Measurements from ENCODE around the gene ZNF90. TPM values are rescaled to one million over a fixed set of nuclear protein-coding genes. Genes with fewer than 3 reads are reported as not detected.
"Not testable (repeated sequence)": the region's sequence is repeated elsewhere in the genome, so short reads cannot be mapped to it uniquely, and the experiment has no call there.

ZNF90 gene
- total and polyA plus RNA-seq, 2 donors from 2014 or later: 2.3 to 4.7 TPM

DNA sequence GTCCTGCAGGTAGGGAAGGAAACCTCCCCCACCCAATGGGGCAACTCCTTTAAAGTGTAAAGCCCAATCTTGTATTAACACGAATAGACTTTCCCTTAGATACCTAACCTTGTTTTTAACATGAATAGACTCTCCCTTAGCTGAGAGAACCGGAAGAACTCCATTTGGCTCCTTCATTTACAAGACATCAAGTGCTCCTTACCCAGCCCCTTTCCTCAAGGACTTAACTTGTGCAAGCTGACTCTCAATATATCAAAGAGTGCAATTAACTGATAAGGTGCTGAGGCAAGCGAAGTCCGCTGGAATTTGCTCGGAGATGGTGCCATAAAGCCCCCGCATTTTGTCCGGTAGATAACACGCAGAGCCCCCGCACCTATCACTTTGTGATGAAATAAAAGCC is 9.9 kb upstream of the ZNF90 start:
- TF ChIP-seq, protein P1, sequence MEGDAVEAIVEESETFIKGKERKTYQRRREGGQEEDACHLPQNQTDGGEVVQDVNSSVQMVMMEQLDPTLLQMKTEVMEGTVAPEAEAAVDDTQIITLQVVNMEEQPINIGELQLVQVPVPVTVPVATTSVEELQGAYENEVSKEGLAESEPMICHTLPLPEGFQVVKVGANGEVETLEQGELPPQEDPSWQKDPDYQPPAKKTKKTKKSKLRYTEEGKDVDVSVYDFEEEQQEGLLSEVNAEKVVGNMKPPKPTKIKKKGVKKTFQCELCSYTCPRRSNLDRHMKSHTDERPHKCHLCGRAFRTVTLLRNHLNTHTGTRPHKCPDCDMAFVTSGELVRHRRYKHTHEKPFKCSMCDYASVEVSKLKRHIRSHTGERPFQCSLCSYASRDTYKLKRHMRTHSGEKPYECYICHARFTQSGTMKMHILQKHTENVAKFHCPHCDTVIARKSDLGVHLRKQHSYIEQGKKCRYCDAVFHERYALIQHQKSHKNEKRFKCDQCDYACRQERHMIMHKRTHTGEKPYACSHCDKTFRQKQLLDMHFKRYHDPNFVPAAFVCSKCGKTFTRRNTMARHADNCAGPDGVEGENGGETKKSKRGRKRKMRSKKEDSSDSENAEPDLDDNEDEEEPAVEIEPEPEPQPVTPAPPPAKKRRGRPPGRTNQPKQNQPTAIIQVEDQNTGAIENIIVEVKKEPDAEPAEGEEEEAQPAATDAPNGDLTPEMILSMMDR (IDR thresholded peaks at IDR 0.05; ENCODE audit: borderline replicate concordance, extremely low read depth, insufficient read depth): no peak
- Histone ChIP-seq H3K4me1 (ENCODE audit: control insufficient read depth in 2 of 3, insufficient read depth in 2 of 3, low read depth in 1 of 3, low read length in 3 of 3) (no peaks in the 10 kb centered on the region), H3K36me3 (ENCODE audit: control insufficient read depth in 2 of 3, insufficient read depth in 3 of 3, low read length in 3 of 3) (no peaks in the 10 kb centered on the region), H3K9ac (ENCODE audit: low read length in 3 of 3) (no peak overlapping the region), H3K9me3 (ENCODE audit: control insufficient read depth in 2 of 3, insufficient read depth in 1 of 3, low read length in 3 of 3) (no peaks in the 10 kb centered on the region), H3K27ac (ENCODE audit: low read depth in 2 of 2, low read length in 2 of 2) (no peak overlapping the region), H3K4me3 (ENCODE audit: low read length in 3 of 3) (no peak overlapping the region), H3K27me3 (ENCODE audit: control insufficient read depth, insufficient read depth, low read length) (no peaks in the 10 kb centered on the region)
- intact Hi-C loops (cut with DNase I): no loop called here
- FAIRE-seq: no peak
- DNase-seq: peak in 2 of 5 donors; percentile 26 to 30

DNA sequence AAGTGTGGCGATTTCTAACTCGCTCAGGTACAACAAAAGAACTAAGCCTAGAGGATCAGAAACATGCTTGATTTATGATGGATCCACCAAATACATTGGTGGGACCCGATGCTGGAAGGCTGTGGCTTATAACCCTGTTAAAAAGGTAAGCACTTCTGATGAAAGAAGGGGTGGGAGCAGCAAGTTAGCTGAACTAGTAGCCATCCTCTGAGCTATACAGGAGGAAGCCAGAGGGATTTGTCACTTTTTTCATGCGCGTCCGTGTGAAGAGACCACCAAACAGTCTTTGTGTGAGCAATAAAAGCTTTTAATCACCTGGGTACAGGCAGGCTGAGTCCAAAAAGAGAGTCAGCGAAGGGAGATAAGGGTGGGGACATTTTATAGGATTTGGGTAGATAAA is 9.2 kb upstream of the ZNF90 start:
- H3K36me3 ChIP-seq (ENCODE audit: control insufficient read depth in 2 of 3, insufficient read depth in 3 of 3, low read length in 3 of 3); H3K4me1 ChIP-seq (ENCODE audit: control insufficient read depth in 2 of 3, insufficient read depth in 2 of 3, low read depth in 1 of 3, low read length in 3 of 3); H3K4me3 ChIP-seq (ENCODE audit: low read length in 3 of 3); H3K9ac ChIP-seq (ENCODE audit: low read length in 3 of 3); H3K27ac ChIP-seq (ENCODE audit: low read depth in 2 of 2, low read length in 2 of 2); H3K27me3 ChIP-seq (ENCODE audit: control insufficient read depth, insufficient read depth, low read length); H3K9me3 ChIP-seq (ENCODE audit: control insufficient read depth in 2 of 3, insufficient read depth in 1 of 3, low read length in 3 of 3); FAIRE-seq; intact Hi-C loops (cut with DNase I): not testable (repeated sequence)
- DNase-seq: peak in 1 of 5 donors; percentile 14

DNA sequence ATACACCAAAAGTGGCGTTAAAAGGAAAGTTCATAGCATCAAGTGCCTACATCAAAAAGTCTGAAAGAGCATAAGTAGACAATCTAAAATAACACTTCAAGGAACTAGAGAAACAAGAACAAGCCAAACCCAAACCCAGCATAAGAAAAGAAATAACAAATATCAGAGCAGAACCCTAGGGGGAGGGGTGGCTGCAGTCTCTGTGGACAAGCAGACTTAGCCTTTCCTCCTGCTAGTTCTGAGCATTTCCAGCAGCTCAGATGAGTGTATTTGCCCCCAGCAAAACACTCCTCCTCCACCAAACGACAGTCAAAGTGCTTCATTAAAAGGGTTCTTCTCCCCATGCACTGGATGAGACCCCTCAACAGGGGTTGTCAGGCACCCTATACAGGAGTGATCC is 7.1 kb upstream of the ZNF90 start:
- Histone ChIP-seq H3K9ac (ENCODE audit: low read length in 3 of 3) (no peak overlapping the region), H3K9me3 (ENCODE audit: control insufficient read depth in 2 of 3, insufficient read depth in 1 of 3, low read length in 3 of 3) (no peaks in the 10 kb centered on the region), H3K36me3 (ENCODE audit: control insufficient read depth in 2 of 3, insufficient read depth in 3 of 3, low read length in 3 of 3) (no peaks in the 10 kb centered on the region), H3K27me3 (ENCODE audit: control insufficient read depth, insufficient read depth, low read length) (no peaks in the 10 kb centered on the region), H3K4me3 (ENCODE audit: low read length in 3 of 3) (no peak overlapping the region), H3K27ac (ENCODE audit: low read depth in 2 of 2, low read length in 2 of 2) (no peak overlapping the region), H3K4me1 (ENCODE audit: control insufficient read depth in 2 of 3, insufficient read depth in 2 of 3, low read depth in 1 of 3, low read length in 3 of 3) (no peaks in the 10 kb centered on the region)
- DNase-seq (no peak), FAIRE-seq (no peak)
- intact Hi-C loops (cut with DNase I): no loop called here
- TF ChIP-seq, protein P1 (IDR thresholded peaks at IDR 0.05; ENCODE audit: borderline replicate concordance, extremely low read depth, insufficient read depth): no peak

DNA sequence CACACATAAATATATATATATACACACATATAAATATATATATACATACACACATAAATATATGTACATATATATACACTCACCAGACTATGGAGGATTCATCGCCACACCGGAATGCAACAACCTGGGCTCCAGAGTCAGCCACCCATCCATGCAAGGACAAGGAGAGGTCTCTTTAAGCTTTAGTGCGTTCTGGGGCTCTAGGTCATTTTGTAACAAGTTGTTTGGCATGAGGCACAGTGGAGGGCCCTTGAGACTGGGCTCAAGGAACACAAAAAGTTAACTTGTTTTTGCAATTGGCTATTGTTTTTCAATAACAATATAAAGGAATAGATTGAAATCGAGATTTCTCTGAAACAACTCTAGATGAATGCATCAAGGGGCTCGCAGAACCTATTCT is 4.9 kb upstream of the ZNF90 start:
- no peak for DNase-seq
- Histone ChIP-seq H3K4me3 (ENCODE audit: low read length in 3 of 3) (no peak overlapping the region), H3K9me3 (ENCODE audit: control insufficient read depth in 2 of 3, insufficient read depth in 1 of 3, low read length in 3 of 3) (no peaks in the 10 kb centered on the region), H3K27ac (ENCODE audit: low read depth in 2 of 2, low read length in 2 of 2) (no peak overlapping the region), H3K4me1 (ENCODE audit: control insufficient read depth in 2 of 3, insufficient read depth in 2 of 3, low read depth in 1 of 3, low read length in 3 of 3) (no peaks in the 10 kb centered on the region), H3K9ac (ENCODE audit: low read length in 3 of 3) (no peak overlapping the region), H3K36me3 (ENCODE audit: control insufficient read depth in 2 of 3, insufficient read depth in 3 of 3, low read length in 3 of 3) (no peaks in the 10 kb centered on the region), H3K27me3 (ENCODE audit: control insufficient read depth, insufficient read depth, low read length) (no peaks in the 10 kb centered on the region)
- TF ChIP-seq, protein P1 (IDR thresholded peaks at IDR 0.05; ENCODE audit: borderline replicate concordance, extremely low read depth, insufficient read depth): no peak
- intact Hi-C loops (cut with DNase I): no loop called here
- no peak for FAIRE-seq
